ENCODE data around the gene ADGRD1. TPM values are rescaled to one million over a fixed set of nuclear protein-coding genes. Genes with fewer than 3 reads are reported as not detected.
"Not testable (repeated sequence)": the region's sequence is repeated elsewhere in the genome, so short reads cannot be mapped to it uniquely, and the experiment has no call there.

ADGRD1 gene
- polyA plus RNA-seq, 1 of the 3 experiments (the other 2 are of a cell fraction) = not detected

GRCh38 chr12:130904064-130904463, 49.6 kb upstream of the ADGRD1 start:
- no peaks in the 10 kb centered on the region for H3K36me3 ChIP-seq (replicated peaks in 1 of 2; ENCODE audit: control insufficient read depth in 1 of 2, insufficient read depth in 2 of 2, low read length in 1 of 2)
- no peaks in the 10 kb centered on the region for H3K4me1 ChIP-seq (ENCODE audit: control insufficient read depth in 1 of 2, insufficient read depth in 2 of 2, low read depth in 1 of 2, low read length in 1 of 2)
- H3K9me2 ChIP-seq = no peaks in the 10 kb centered on the region
- H3K4me2 ChIP-seq = no peak overlapping the region
- H3F3A ChIP-seq (replicated peaks; ENCODE audit: insufficient read depth) = no peaks in the 10 kb centered on the region
- ChIA-PET CTCF (no interaction called here), POLR2A (no interaction called here)
- H2AFZ ChIP-seq (ENCODE audit: low read depth) = no peak overlapping the region
- H3K27ac ChIP-seq (ENCODE audit: low read depth in 2 of 2, low read length in 1 of 2) = no peak overlapping the region
- WGBS (ENCODE audit: low lambda C conversion rate) = 38% methylated on average over 2 of the region's 2 CpGs
- no peaks in the 10 kb centered on the region for H4K20me1 ChIP-seq (ENCODE audit: insufficient read depth)
- no peak overlapping the region for H3K9ac ChIP-seq
- no peaks in the 10 kb centered on the region; the same call in 1 of the 2 replicates for H3K9me3 ChIP-seq
- H3K27me3 ChIP-seq (ENCODE audit: insufficient read depth) = no peaks in the 10 kb centered on the region
- DNase-seq = no peak
- no peak overlapping the region for H3K4me3 ChIP-seq (ENCODE audit: low read depth in 2 of 2, low read length in 1 of 2)
- TF ChIP-seq MAX (IDR thresholded peaks at IDR 0.05; ENCODE audit: low read depth) (no peak), TAF1 (IDR thresholded peaks at IDR 0.05; ENCODE audit: borderline replicate concordance, low read depth, low read length) (no peak), RCOR1 (IDR thresholded peaks at IDR 0.05; ENCODE audit: low read length) (no peak), RFX5 (IDR thresholded peaks at IDR 0.05; ENCODE audit: low read length) (no peak), IRF3 (IDR thresholded peaks at IDR 0.05; ENCODE audit: low read depth, low read length) (no peak), MXI1 (IDR thresholded peaks at IDR 0.05; ENCODE audit: low read depth, low read length) (no peak), FOXM1 (IDR thresholded peaks at IDR 0.05; ENCODE audit: low read depth) (no peak), YY1 (IDR thresholded peaks at IDR 0.05; ENCODE audit: low read depth) (no peak), CHD2 (IDR thresholded peaks at IDR 0.05; ENCODE audit: low read length, partially characterized antibody) (no peak), USF2 (IDR thresholded peaks at IDR 0.05; ENCODE audit: borderline replicate concordance, low read depth, low read length) (no peak), SIN3A (IDR thresholded peaks at IDR 0.05; ENCODE audit: borderline replicate concordance, low read depth, low read length) (no peak), RXRA (IDR thresholded peaks at IDR 0.05; ENCODE audit: borderline replicate concordance, low read depth) (no peak)
- no peaks in the 10 kb centered on the region for H3K79me2 ChIP-seq (ENCODE audit: insufficient read depth)

- H2AFZ ChIP-seq (ENCODE audit: low read depth); H3K9me2 ChIP-seq; H3K4me1 ChIP-seq (ENCODE audit: control insufficient read depth in 1 of 2, insufficient read depth in 2 of 2, low read depth in 1 of 2, low read length in 1 of 2); DNase-seq; H4K20me1 ChIP-seq (ENCODE audit: insufficient read depth); H3K27me3 ChIP-seq (ENCODE audit: insufficient read depth); H3K4me3 ChIP-seq (ENCODE audit: low read depth in 2 of 2, low read length in 1 of 2); H3K9ac ChIP-seq; H3K79me2 ChIP-seq (ENCODE audit: insufficient read depth); H3F3A ChIP-seq (replicated peaks; ENCODE audit: insufficient read depth); POLR2A ChIA-PET; H3K27ac ChIP-seq (ENCODE audit: low read depth in 2 of 2, low read length in 1 of 2); H3K36me3 ChIP-seq (replicated peaks in 1 of 2; ENCODE audit: control insufficient read depth in 1 of 2, insufficient read depth in 2 of 2, low read length in 1 of 2); H3K4me2 ChIP-seq; H3K9me3 ChIP-seq: not testable (repeated sequence)
- 75% methylated on average over 7 of the region's 31 CpGs for WGBS (ENCODE audit: low lambda C conversion rate)
- CTCF ChIA-PET = interaction anchor here (1.0 kb wide), 1 partner anchor 12 kb away, joined by 3 read pairs; no protein-coding TSS in a partner anchor
These were observed 48.7 kb upstream of the ADGRD1 start for GRCh38 chr12:130904936-130905455.

All from SK-N-SH (cell line).